Vagina (tissue), 2 donors: Measurements from ENCODE around the gene EFNB2. TPM values are rescaled to one million over a fixed set of nuclear protein-coding genes. Genes with fewer than 3 reads are reported as not detected.

Source experiments
- DNase-seq, 2 donors: peaks; one replicate each; pipeline ENCODE4 v3.0.0-alpha.2; 2017; ENCODE audit errors: extremely low spot score in 2 of 2
- H3K27ac ChIP-seq: fragments of 200-600 bp; sonication (generic); one replicate; pipeline ENCODE4 v1.5.1; 2019
- H3K27me3 ChIP-seq: fragments of 200-600 bp; sonication (generic); one replicate; pipeline ENCODE4 v1.5.1; 2019
- H3K36me3 ChIP-seq, 2 donors: fragments of 200-600 bp; sonication (generic); one replicate each; pipeline ENCODE4 v1.5.1; 2017 to 2019
- H3K4me1 ChIP-seq: fragments of 200-600 bp; sonication (generic); one replicate; pipeline ENCODE4 v1.5.1; 2019
- H3K4me3 ChIP-seq, 2 donors: fragments of 200-600 bp; sonication (generic); 1 replicate in 1 of 2; 2 replicates in 1 of 2; pipeline ENCODE4 v1.5.1; 2016 to 2019
- H3K9me3 ChIP-seq: fragments of 200-600 bp; sonication (generic); one replicate; pipeline ENCODE4 v1.5.1; 2019
- CTCF ChIP-seq, 3 experiments: fragments of 450-650 bp in 2 of 3; fragments of 200-600 bp in 1 of 3; sonication (generic) in 1 of 3; IDR thresholded peaks; one replicate each; pipeline ENCODE4 v1.5.1; 2017 to 2019; ENCODE audit warnings: antibody characterized with exemption in 3 of 3, mild to moderate bottlenecking in 2 of 3, moderate library complexity in 2 of 3
- POLR2A ChIP-seq, 2 donors: fragments of 450-650 bp; IDR thresholded peaks; one replicate each; pipeline ENCODE4 v1.6.1; 2017; ENCODE audit warnings: antibody characterized with exemption in 2 of 2, mild to moderate bottlenecking in 2 of 2, moderate library complexity in 2 of 2
- POLR2AphosphoS5 ChIP-seq, 2 donors: sonication (generic); formaldehyde crosslinking; IDR thresholded peaks; one replicate each; pipeline ENCODE4 v1.9.0; 2017; ENCODE audit warnings: antibody characterized with exemption in 2 of 2, mild to moderate bottlenecking in 2 of 2, low read depth in 1 of 2; ENCODE audit not compliant: insufficient read depth in 1 of 2
- intact Hi-C: fragments of 100-400 bp; cut with DNase I; formaldehyde crosslinking; loops from one replicate; pipeline ENCODE4 v1.15.1; 2023
- total RNA-seq: library from RNA; depleted of rRNA; stranded (reverse); fragments of >200 nt; gene quantifications from one replicate; pipeline ENCODE4 v1.2.3, GENCODE V29; 2016

Gene EFNB2
- total RNA-seq, 1 donor from 2014 or later, result 17.9 TPM

- Histone ChIP-seq H3K9me3 (no peaks in the 10 kb centered on the region), H3K4me3 (no peak overlapping the region), H3K4me1 (peaks cover 30% of the 10 kb centered on the region), H3K36me3 (peaks cover 0 to 8% of the 10 kb centered on the region in 2 donors), H3K27me3 (no peaks in the 10 kb centered on the region), H3K27ac (no peak overlapping the region)
- intact Hi-C loops, result no loop called here
- no peak for DNase-seq
- TF ChIP-seq CTCF (IDR thresholded peaks at IDR 0.05), result no peak
- TF ChIP-seq POLR2A (IDR thresholded peaks at IDR 0.05), result no peak
- TF ChIP-seq POLR2AphosphoS5 (IDR thresholded peaks at IDR 0.05; ENCODE audit: insufficient read depth in 1 of 2, low read depth in 1 of 2), result no peak
These were observed 19.7 kb downstream of the EFNB2 start for GRCh38 chr13:106515635-106516254.

- H3K4me3 ChIP-seq, result no peak overlapping the region
- intact Hi-C loops, result no loop called here
- H3K27me3 ChIP-seq, result no peaks in the 10 kb centered on the region
- H3K27ac ChIP-seq, result no peak overlapping the region
- no peak for DNase-seq
- TF ChIP-seq POLR2AphosphoS5 (IDR thresholded peaks at IDR 0.05; ENCODE audit: insufficient read depth in 1 of 2, low read depth in 1 of 2) (no peak), CTCF (IDR thresholded peaks at IDR 0.05) (no peak), POLR2A (IDR thresholded peaks at IDR 0.05) (no peak)
- H3K4me1 ChIP-seq, result peaks cover 25% of the 10 kb centered on the region
- H3K9me3 ChIP-seq, result no peaks in the 10 kb centered on the region
- peaks cover 0 to 14% of the 10 kb centered on the region in 2 donors for H3K36me3 ChIP-seq
These were observed 20.4 kb downstream of the EFNB2 start for GRCh38 chr13:106514928-106515634.

- intact Hi-C loops, result no loop called here
- Histone ChIP-seq H3K27ac (no peak overlapping the region), H3K36me3 (peaks cover 0 to 14% of the 10 kb centered on the region in 2 donors), H3K4me1 (peaks cover 24% of the 10 kb centered on the region), H3K4me3 (no peak overlapping the region), H3K27me3 (no peaks in the 10 kb centered on the region), H3K9me3 (no peaks in the 10 kb centered on the region)
- DNase-seq, result no peak
- TF ChIP-seq POLR2A (IDR thresholded peaks at IDR 0.05), result no peak
These were observed 22.2 kb downstream of the EFNB2 start for GRCh38 chr13:106513025-106513983.

- no peak for DNase-seq
- H3K9me3 ChIP-seq, result no peaks in the 10 kb centered on the region
- TF ChIP-seq CTCF (IDR thresholded peaks at IDR 0.05) (no peak), POLR2A (IDR thresholded peaks at IDR 0.05) (no peak), POLR2AphosphoS5 (IDR thresholded peaks at IDR 0.05; ENCODE audit: insufficient read depth in 1 of 2, low read depth in 1 of 2) (no peak)
- no peak overlapping the region for H3K4me3 ChIP-seq
- intact Hi-C loops, result no loop called here
- peaks cover 0 to 14% of the 10 kb centered on the region in 2 donors for H3K36me3 ChIP-seq
- H3K4me1 ChIP-seq, result peaks cover 15% of the 10 kb centered on the region
- no peak overlapping the region for H3K27ac ChIP-seq
- no peaks in the 10 kb centered on the region for H3K27me3 ChIP-seq
These were observed 27.7 kb downstream of the EFNB2 start for GRCh38 chr13:106507560-106508274.

- Histone ChIP-seq H3K36me3 (peaks cover 0 to 11% of the 10 kb centered on the region in 2 donors), H3K9me3 (no peaks in the 10 kb centered on the region), H3K27me3 (no peaks in the 10 kb centered on the region), H3K27ac (no peak overlapping the region), H3K4me3 (no peak overlapping the region), H3K4me1 (peaks cover 15% of the 10 kb centered on the region)
- no peak for TF ChIP-seq CTCF (IDR thresholded peaks at IDR 0.05)
- TF ChIP-seq POLR2A (IDR thresholded peaks at IDR 0.05), result no peak
- TF ChIP-seq POLR2AphosphoS5 (IDR thresholded peaks at IDR 0.05; ENCODE audit: insufficient read depth in 1 of 2, low read depth in 1 of 2), result no peak
- no peak for DNase-seq
- intact Hi-C loops, result no loop called here
These were observed 29.2 kb downstream of the EFNB2 start for GRCh38 chr13:106506286-106506685.
